A673 (cell line): ENCODE data around the gene TENM3.

Experiments
- EZH2 ChIP-seq: fragments of 200-600 bp; sonication (generic); IDR thresholded peaks from 2 replicates; pipeline ENCODE4 v1.6.1; 2017; ENCODE audit warnings: borderline replicate concordance, low read depth, mild to moderate bottlenecking, mixed read lengths, antibody characterized with exemption, low read length; ENCODE audit not compliant: poor library complexity, severe bottlenecking
- TF ChIP-seq, protein P1 (sequence below): fragments of 300-800, 200-600 bp; sonication (generic); conservative IDR thresholded peaks from 2 replicates; pipeline ENCODE4 v1.5.1; 2017; ENCODE audit warnings: low read depth, mild to moderate bottlenecking, antibody characterized with exemption, low read length, moderate library complexity, mixed read lengths

GRCh38 chr4:182556580-182556979 lies 313.4 kb downstream of the TENM3 start:
- TF ChIP-seq, protein P1, sequence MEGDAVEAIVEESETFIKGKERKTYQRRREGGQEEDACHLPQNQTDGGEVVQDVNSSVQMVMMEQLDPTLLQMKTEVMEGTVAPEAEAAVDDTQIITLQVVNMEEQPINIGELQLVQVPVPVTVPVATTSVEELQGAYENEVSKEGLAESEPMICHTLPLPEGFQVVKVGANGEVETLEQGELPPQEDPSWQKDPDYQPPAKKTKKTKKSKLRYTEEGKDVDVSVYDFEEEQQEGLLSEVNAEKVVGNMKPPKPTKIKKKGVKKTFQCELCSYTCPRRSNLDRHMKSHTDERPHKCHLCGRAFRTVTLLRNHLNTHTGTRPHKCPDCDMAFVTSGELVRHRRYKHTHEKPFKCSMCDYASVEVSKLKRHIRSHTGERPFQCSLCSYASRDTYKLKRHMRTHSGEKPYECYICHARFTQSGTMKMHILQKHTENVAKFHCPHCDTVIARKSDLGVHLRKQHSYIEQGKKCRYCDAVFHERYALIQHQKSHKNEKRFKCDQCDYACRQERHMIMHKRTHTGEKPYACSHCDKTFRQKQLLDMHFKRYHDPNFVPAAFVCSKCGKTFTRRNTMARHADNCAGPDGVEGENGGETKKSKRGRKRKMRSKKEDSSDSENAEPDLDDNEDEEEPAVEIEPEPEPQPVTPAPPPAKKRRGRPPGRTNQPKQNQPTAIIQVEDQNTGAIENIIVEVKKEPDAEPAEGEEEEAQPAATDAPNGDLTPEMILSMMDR, result no peak
- TF ChIP-seq EZH2, result no peak
